PC-9 (cell line): Measurements from ENCODE around the gene CYS1. TPM values are rescaled to one million over a fixed set of nuclear protein-coding genes. Genes with fewer than 3 reads are reported as not detected.

ENCODE experiments used
- BruUV-seq: library from RNA; stranded (reverse); fragments of 400-500 nt; replicated peaks from 2 replicates; lab custom pipeline; 2021; lab: Mats Ljungman, UMichigan
- CTCF ChIA-PET: fragments of 300-600 bp; sonication (Branson Sonifier 250); formaldehyde crosslinking; loops from one replicate; lab custom pipeline; 2022; ENCODE audit warnings: antibody characterized with exemption; lab: Charles Lee
- POLR2A ChIA-PET: fragments of 300-600 bp; sonication (Branson Sonifier 250); formaldehyde crosslinking; loops from one replicate; lab custom pipeline; 2022; ENCODE audit warnings: antibody characterized with exemption; ENCODE audit not compliant: unreplicated experiment; lab: Charles Lee
- DNase-seq, 2 experiments: peaks; one replicate each; pipeline versions ENCODE4 v3.0.0 to v3.0.0-alpha.2; 2015 to 2022; ENCODE audit warnings: mixed read lengths in 1 of 2
- H2AFZ ChIP-seq: fragments of 200-600 bp; sonication (generic); 2 replicates; pipeline ENCODE4 v1.8.1; 2017; ENCODE audit warnings: antibody characterized with exemption
- H3F3A ChIP-seq: fragments of 200-600 bp; sonication (generic); 2 replicates; pipeline ENCODE4 v1.8.1; 2017; ENCODE audit warnings: antibody characterized with exemption, mild to moderate bottlenecking, low read depth; ENCODE audit not compliant: insufficient read depth
- H3K27ac ChIP-seq: fragments of 200-600 bp; sonication (generic); 2 replicates; pipeline ENCODE4 v1.6.1; 2016; ENCODE audit warnings: mixed run types
- H3K27me3 ChIP-seq: fragments of 200-600 bp; sonication (generic); 2 replicates; pipeline ENCODE4 v1.6.1; 2016; ENCODE audit warnings: low read depth, mixed run types; ENCODE audit not compliant: insufficient read depth
- H3K36me3 ChIP-seq: fragments of 200-600 bp; sonication (generic); 2 replicates; pipeline ENCODE4 v1.6.1; 2016; ENCODE audit warnings: low read depth, mixed run types
- H3K4me1 ChIP-seq: fragments of 200-600 bp; sonication (generic); replicated peaks from 2 replicates; pipeline ENCODE4 v1.6.1; 2016; ENCODE audit warnings: mixed run types; ENCODE audit not compliant: insufficient read depth
- H3K4me2 ChIP-seq: fragments of 200-600 bp; sonication (generic); 2 replicates; pipeline ENCODE4 v1.6.1; 2017; ENCODE audit warnings: mixed run types
- H3K4me3 ChIP-seq: fragments of 200-600 bp; sonication (generic); 2 replicates; pipeline ENCODE4 v1.6.1; 2016; ENCODE audit warnings: mixed run types
- H3K79me2 ChIP-seq: fragments of 200-600 bp; sonication (generic); 2 replicates; pipeline ENCODE4 v1.6.1; 2017; ENCODE audit warnings: low read depth, mixed run types
- H3K9me2 ChIP-seq: fragments of 200-600 bp; sonication (generic); 2 replicates; pipeline ENCODE4 v1.8.1; 2017; ENCODE audit warnings: mild to moderate bottlenecking; ENCODE audit not compliant: insufficient read depth
- H3K9me3 ChIP-seq: fragments of 200-600 bp; sonication (generic); 2 replicates; pipeline ENCODE4 v1.8.1; 2016; ENCODE audit warnings: low read depth; ENCODE audit not compliant: insufficient read depth
- H4K20me1 ChIP-seq: fragments of 200-600 bp; sonication (generic); 2 replicates; pipeline ENCODE4 v1.8.1; 2017; ENCODE audit not compliant: insufficient read depth
- CTCF ChIP-seq: fragments of 200-600 bp; sonication (generic); conservative IDR thresholded peaks from 2 replicates; pipeline ENCODE4 v1.6.1; 2017; ENCODE audit warnings: mixed run types, antibody characterized with exemption, mild to moderate bottlenecking, moderate library complexity
- EZH2 ChIP-seq: fragments of 200-600 bp; sonication (generic); IDR thresholded peaks from 2 replicates; pipeline ENCODE4 v1.8.0; 2017; ENCODE audit warnings: antibody characterized with exemption, low read depth
- intact Hi-C: fragments of 100-400 bp; cut with micrococcal nuclease; formaldehyde crosslinking; loops from one replicate; pipeline ENCODE4 v1.10.0; 2022; ENCODE audit not compliant: unreplicated experiment
- total RNA-seq: library from RNA; stranded (reverse); gene quantifications from 2 replicates; pipeline ENCODE4 v1.2.3, GENCODE V29; 2021

The CYS1 gene
- total RNA-seq, 1 experiment from 2014 or later = 0.61 TPM

DNA sequence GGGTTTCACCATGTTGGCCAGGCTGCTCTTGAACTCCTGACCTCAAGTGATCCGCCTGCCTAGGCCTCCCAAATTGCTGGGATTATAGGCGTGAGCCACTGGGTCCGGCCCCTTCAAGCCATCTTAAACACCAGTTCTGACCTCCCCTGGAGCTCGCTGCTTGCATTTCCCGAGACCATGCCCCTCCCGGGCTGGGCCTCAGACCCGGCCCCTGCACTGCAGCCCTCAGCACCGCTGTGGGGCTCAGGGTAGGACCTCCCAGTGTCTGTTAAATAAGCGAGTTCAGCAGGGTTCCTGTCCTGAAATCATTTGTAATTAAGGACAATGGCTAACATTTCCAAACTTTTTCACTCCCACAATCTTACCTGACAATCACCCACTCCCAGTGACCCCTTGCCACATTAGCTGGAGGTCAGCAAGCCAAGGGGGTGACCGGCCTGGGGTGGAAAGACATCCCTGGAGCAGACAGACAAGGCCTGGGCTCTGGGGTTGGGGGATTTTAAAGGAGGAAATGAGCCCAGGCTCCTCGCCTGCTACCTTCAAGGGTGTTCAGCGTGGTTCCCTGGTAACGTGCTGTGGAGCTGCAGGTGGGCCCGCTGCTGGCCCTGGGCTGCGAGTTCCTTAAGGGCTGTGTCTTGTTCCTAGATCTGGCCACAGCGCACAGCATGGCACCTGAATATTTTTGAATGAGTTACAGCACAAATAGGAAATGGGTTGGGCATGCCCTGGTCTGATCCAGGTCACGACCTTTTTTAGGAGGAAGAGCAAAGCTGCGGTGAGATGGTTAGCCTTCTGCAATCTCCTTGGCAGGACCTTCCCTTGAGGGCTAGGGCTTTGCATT is 15.1 kb downstream of the CYS1 start:
- H3K4me1 ChIP-seq = no peaks in the 10 kb centered on the region
- CTCF ChIA-PET = no interaction called here
- intact Hi-C loops = no loop called here

GRCh38 chr2:10063566-10063965 is 16.6 kb downstream of the CYS1 start:
- Histone ChIP-seq H3K4me1 (no peaks in the 10 kb centered on the region), H3K4me2 (no peak overlapping the region), H3K27ac (no peak overlapping the region), H3K27me3 (no peaks in the 10 kb centered on the region), H3F3A (no peaks in the 10 kb centered on the region), H2AFZ (no peak overlapping the region), H3K36me3 (no peaks in the 10 kb centered on the region), H3K4me3 (no peak overlapping the region), H4K20me1 (no peaks in the 10 kb centered on the region), H3K79me2 (no peaks in the 10 kb centered on the region), H3K9me3 (no peaks in the 10 kb centered on the region), H3K9me2 (no peaks in the 10 kb centered on the region)
- intact Hi-C loops = no loop called here
- TF ChIP-seq CTCF = no peak
- TF ChIP-seq EZH2 = no peak
- ChIA-PET CTCF (no interaction called here), POLR2A (no interaction called here)
- DNase-seq = no peak
- BruUV-seq = no TSS peak

More for the DNA sequence above, 15.1 kb downstream of the CYS1 start:
- Histone ChIP-seq H3K9me2 (no peaks in the 10 kb centered on the region), H2AFZ (no peak overlapping the region), H3K27ac (no peak overlapping the region), H3K27me3 (no peaks in the 10 kb centered on the region), H3K36me3 (no peaks in the 10 kb centered on the region), H4K20me1 (no peaks in the 10 kb centered on the region), H3K4me3 (no peak overlapping the region), H3K4me2 (no peak overlapping the region), H3F3A (no peaks in the 10 kb centered on the region), H3K9me3 (no peaks in the 10 kb centered on the region), H3K79me2 (no peaks in the 10 kb centered on the region)
- POLR2A ChIA-PET = no interaction called here
- no peak for DNase-seq
- TF ChIP-seq EZH2 = no peak
- no peak for TF ChIP-seq CTCF
- BruUV-seq = no TSS peak

DNA sequence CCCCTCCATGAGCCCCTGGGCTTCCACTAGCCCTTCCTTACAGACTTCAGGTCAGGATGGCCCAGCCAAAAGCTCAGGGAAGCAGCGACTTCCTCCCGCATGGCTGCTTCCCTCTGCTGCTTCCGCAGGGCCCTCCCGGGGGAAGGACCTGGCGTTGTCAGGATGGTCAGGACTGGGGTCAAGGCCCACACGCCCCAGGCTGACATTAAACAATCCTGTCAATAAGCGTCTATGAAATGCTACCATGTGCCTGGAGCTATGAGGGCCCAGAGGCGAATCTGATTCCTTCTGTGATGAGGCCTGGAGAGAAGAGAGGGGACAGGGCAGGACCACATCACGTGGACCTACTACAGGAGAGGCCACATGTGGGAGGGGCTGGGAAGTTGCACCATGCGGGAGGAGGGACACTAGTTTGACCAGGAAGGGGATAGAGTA is 17.3 kb downstream of the CYS1 start:
- Histone ChIP-seq H3K4me3 (no peak overlapping the region), H3K9me2 (no peaks in the 10 kb centered on the region), H3K9me3 (no peaks in the 10 kb centered on the region), H3K4me1 (no peaks in the 10 kb centered on the region), H3K79me2 (no peaks in the 10 kb centered on the region), H3K36me3 (no peaks in the 10 kb centered on the region), H3K27ac (no peak overlapping the region), H3F3A (no peaks in the 10 kb centered on the region), H3K4me2 (no peak overlapping the region), H2AFZ (no peak overlapping the region), H4K20me1 (no peaks in the 10 kb centered on the region), H3K27me3 (no peaks in the 10 kb centered on the region)
- ChIA-PET POLR2A (no interaction called here), CTCF (no interaction called here)
- BruUV-seq = no TSS peak
- intact Hi-C loops = no loop called here
- DNase-seq = no peak
- TF ChIP-seq CTCF = no peak
- TF ChIP-seq EZH2 = no peak
